ENCODE measurements around the gene SERPINB1. TPM values are rescaled to one million over a fixed set of nuclear protein-coding genes. Genes with fewer than 3 reads are reported as not detected.
"Not testable (repeated sequence)": the region's sequence is repeated elsewhere in the genome, so short reads cannot be mapped to it uniquely, and the experiment has no call there.

Gene SERPINB1
- total and polyA plus RNA-seq, 10 donors, result 54.9 to 194 (median 98.0) TPM

- no peaks in the 10 kb centered on the region for H3K27me3 ChIP-seq (replicated peaks in 1 of 7)
- intact Hi-C loops (cut with DNase I; ENCODE audit: low total_unique reads), result loop anchor here (10.0 kb wide), 1 partner anchor 60 kb away; no protein-coding TSS in a partner anchor
- H3K9me3 ChIP-seq, result no peaks in the 10 kb centered on the region
- peak overlapping the region in 6 of 8 donors; percentile 1 to 57 (median 8) for H3K4me3 ChIP-seq
- TF ChIP-seq POLR2A (IDR thresholded peaks at IDR 0.05) (no peak), CTCF (IDR thresholded peaks at IDR 0.05 in 8 of 11, conservative IDR thresholded peaks at IDR 0.05 in 3 of 11) (peak in 4 of 11 experiments; percentile 5 to 36 (median 16)), POLR2AphosphoS5 (IDR thresholded peaks at IDR 0.05) (peak in 2 of 3 donors; percentile 6 to 62)
- DNase-seq, result no peak
- H3K36me3 ChIP-seq, result no peaks in the 10 kb centered on the region
- H3K4me1 ChIP-seq, result peaks cover 45 to 99% (median 75%) of the 10 kb centered on the region in 6 donors
- 11 to 24% (median 13%) methylated on average over 11 of the region's 11 CpGs for WGBS, 5 donors
- peak overlapping the region; percentile 71 to 93 (median 90) for H3K27ac ChIP-seq
Observed at GRCh38 chr6:2854396-2854982, 12.8 kb upstream of the SERPINB1 start.

- Histone ChIP-seq H3K9me3 (no peaks in the 10 kb centered on the region), H3K27me3 (replicated peaks in 1 of 7) (no peaks in the 10 kb centered on the region), H3K4me1 (peaks cover 39 to 99% (median 73%) of the 10 kb centered on the region in 6 donors), H3K36me3 (no peaks in the 10 kb centered on the region), H3K27ac (peak overlapping the region; percentile 71 to 93 (median 90)), H3K4me3 (peak overlapping the region in 7 of 8 donors; percentile 1 to 57 (median 10))
- DNase-seq, result no peak
- intact Hi-C loops (cut with DNase I; ENCODE audit: low total_unique reads), result loop anchor here (10.0 kb wide), 1 partner anchor 61 kb away; no protein-coding TSS in a partner anchor
- TF ChIP-seq POLR2AphosphoS5 (IDR thresholded peaks at IDR 0.05) (peak in 1 of 3 donors; percentile 54), CTCF (IDR thresholded peaks at IDR 0.05 in 8 of 11, conservative IDR thresholded peaks at IDR 0.05 in 3 of 11) (peak in 10 of 11 experiments; percentile 13 to 43 (median 28)), POLR2A (IDR thresholded peaks at IDR 0.05) (no peak)
- 9 to 30% (median 14%) methylated on average over 14 of the region's 14 CpGs for WGBS, 5 donors
Observed at GRCh38 chr6:2853769-2854395, 12.2 kb upstream of the SERPINB1 start.

- Histone ChIP-seq H3K27ac (peak overlapping the region; percentile 71 to 93 (median 90)), H3K4me3 (peak overlapping the region in 2 of 8 donors; percentile 5 to 57), H3K4me1 (peaks cover 34 to 99% (median 73%) of the 10 kb centered on the region in 6 donors)
- not testable (repeated sequence) for H3K36me3 ChIP-seq; H3K9me3 ChIP-seq; H3K27me3 ChIP-seq (replicated peaks in 1 of 7); DNase-seq
- intact Hi-C loops (cut with DNase I; ENCODE audit: low total_unique reads), result loop anchor here (10.0 kb wide), 1 partner anchor 61 kb away; no protein-coding TSS in a partner anchor
- WGBS, 5 donors, result 83 to 100% (median 92%) methylated on average over 1 of the region's 1 CpG; no CpG with 5 or more reads in 1 of the 5 donors
Observed at GRCh38 chr6:2853378-2853768, 11.7 kb upstream of the SERPINB1 start.

GRCh38 chr6:2852921-2853322 lies 11.3 kb upstream of the SERPINB1 start:
- no peak for TF ChIP-seq POLR2AphosphoS5 (IDR thresholded peaks at IDR 0.05)
- TF ChIP-seq CTCF (IDR thresholded peaks at IDR 0.05 in 8 of 11, conservative IDR thresholded peaks at IDR 0.05 in 3 of 11), result no peak
- TF ChIP-seq POLR2A (IDR thresholded peaks at IDR 0.05), result no peak
- H3K27me3 ChIP-seq (replicated peaks in 1 of 7), result no peaks in the 10 kb centered on the region
- WGBS, 5 donors, result 72 to 81% (median 77%) methylated on average over 8 to 10 of the region's 10 CpGs
- peaks cover 31 to 99% (median 70%) of the 10 kb centered on the region in 6 donors for H3K4me1 ChIP-seq
- DNase-seq, result no peak
- peak overlapping the region in 5 of 8 donors; percentile 10 to 93 (median 92) for H3K27ac ChIP-seq
- intact Hi-C loops (cut with DNase I; ENCODE audit: low total_unique reads), result loop anchor here (10.0 kb wide), 1 partner anchor 62 kb away; no protein-coding TSS in a partner anchor
- H3K4me3 ChIP-seq, result no peak overlapping the region
- no peaks in the 10 kb centered on the region for H3K36me3 ChIP-seq
- no peaks in the 10 kb centered on the region for H3K9me3 ChIP-seq
